GM21367 (cell line): ENCODE measurements around the gene STAC3.

Experiments used
- ATAC-seq: cut with Tn5 transposase; IDR thresholded peaks from one replicate; pipeline ENCODE4 v1.9.1; 2021; ENCODE audit not compliant: unreplicated experiment

STAC3 gene

GRCh38 chr12:57223191-57224165, 27.5 kb downstream of the STAC3 start:
- no peak for ATAC-seq

- no peak for ATAC-seq
Measured at GRCh38 chr12:57222286-57223190, 28.4 kb downstream of the STAC3 start.

- no peak for ATAC-seq
Measured at GRCh38 chr12:57221169-57221917, 29.6 kb downstream of the STAC3 start.

- no peak for ATAC-seq
Measured at GRCh38 chr12:57220770-57221168, 30.2 kb downstream of the STAC3 start.

- ATAC-seq, result no peak
Measured at GRCh38 chr12:57219993-57220754, 30.8 kb downstream of the STAC3 start.

- no peak for ATAC-seq
Measured at GRCh38 chr12:57219205-57219992, 31.6 kb downstream of the STAC3 start.

- no peak for ATAC-seq
Measured at GRCh38 chr12:57218030-57218853, 32.7 kb downstream of the STAC3 start.

- ATAC-seq, result no peak
Measured at GRCh38 chr12:57216921-57217879, 33.8 kb downstream of the STAC3 start.

- ATAC-seq, result no peak
Measured at GRCh38 chr12:57216014-57216911, 34.7 kb downstream of the STAC3 start, which contains the start of gene NXPH4. Gene NXPH4 (plus strand): TSS chr12:57216794. CDS start chr12:57216970, 176 bp downstream.

GRCh38 chr12:57215668-57216013, 35.3 kb downstream of the STAC3 start:
- no peak for ATAC-seq

GRCh38 chr12:57215065-57215464, 35.9 kb downstream of the STAC3 start:
- no peak for ATAC-seq

GRCh38 chr12:57214398-57214781, 36.6 kb downstream of the STAC3 start:
- no peak for ATAC-seq

GRCh38 chr12:57213763-57214397, 37.1 kb downstream of the STAC3 start:
- no peak for ATAC-seq

- no peak for ATAC-seq
Measured at GRCh38 chr12:57213058-57213715, 37.8 kb downstream of the STAC3 start.

- no peak for ATAC-seq
Measured at GRCh38 chr12:57212701-57213057, 38.3 kb downstream of the STAC3 start.
